Right renal cortex interstitium (tissue), 3 donors: Measurements from ENCODE around the gene SYCE3. TPM values are rescaled to one million over a fixed set of nuclear protein-coding genes. Genes with fewer than 3 reads are reported as not detected.
A peak's percentile ranks its signal among the peaks of the same experiment; 100 is the strongest.

ENCODE experiments used
- DNase-seq, 3 donors: peaks; one replicate each; pipeline ENCODE4 v3.0.0-alpha.2; 2013; ENCODE audit warnings: low read depth in 3 of 3, low spot score in 2 of 3
- polyA plus RNA-seq, 3 donors: library from polyadenylated mRNA; unstranded; fragments of 120-200 nt; gene quantifications; one replicate each; pipeline ENCODE4 v1.2.1, GENCODE V29; 2013; ENCODE audit not compliant: insufficient read length in 3 of 3

Gene SYCE3
- polyA plus RNA-seq, 3 donors: 0.28 to 0.61 TPM; not detected in 1

DNA sequence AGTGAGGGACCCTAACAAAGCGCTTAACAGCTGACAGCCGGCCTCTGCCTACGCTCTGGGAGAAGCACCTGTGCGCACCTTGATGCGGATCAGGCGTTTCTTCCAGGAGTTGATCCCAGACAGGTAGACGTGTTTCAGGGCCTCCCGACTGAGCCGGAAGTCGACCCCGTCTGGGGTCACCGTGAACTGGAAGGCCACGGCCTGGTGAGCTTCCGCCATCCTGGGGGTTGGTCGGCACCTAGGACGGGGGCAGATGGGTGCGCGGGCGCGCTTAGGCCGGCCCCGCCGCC, 14.9 kb upstream of the SYCE3 start:
- no peak for DNase-seq

DNA sequence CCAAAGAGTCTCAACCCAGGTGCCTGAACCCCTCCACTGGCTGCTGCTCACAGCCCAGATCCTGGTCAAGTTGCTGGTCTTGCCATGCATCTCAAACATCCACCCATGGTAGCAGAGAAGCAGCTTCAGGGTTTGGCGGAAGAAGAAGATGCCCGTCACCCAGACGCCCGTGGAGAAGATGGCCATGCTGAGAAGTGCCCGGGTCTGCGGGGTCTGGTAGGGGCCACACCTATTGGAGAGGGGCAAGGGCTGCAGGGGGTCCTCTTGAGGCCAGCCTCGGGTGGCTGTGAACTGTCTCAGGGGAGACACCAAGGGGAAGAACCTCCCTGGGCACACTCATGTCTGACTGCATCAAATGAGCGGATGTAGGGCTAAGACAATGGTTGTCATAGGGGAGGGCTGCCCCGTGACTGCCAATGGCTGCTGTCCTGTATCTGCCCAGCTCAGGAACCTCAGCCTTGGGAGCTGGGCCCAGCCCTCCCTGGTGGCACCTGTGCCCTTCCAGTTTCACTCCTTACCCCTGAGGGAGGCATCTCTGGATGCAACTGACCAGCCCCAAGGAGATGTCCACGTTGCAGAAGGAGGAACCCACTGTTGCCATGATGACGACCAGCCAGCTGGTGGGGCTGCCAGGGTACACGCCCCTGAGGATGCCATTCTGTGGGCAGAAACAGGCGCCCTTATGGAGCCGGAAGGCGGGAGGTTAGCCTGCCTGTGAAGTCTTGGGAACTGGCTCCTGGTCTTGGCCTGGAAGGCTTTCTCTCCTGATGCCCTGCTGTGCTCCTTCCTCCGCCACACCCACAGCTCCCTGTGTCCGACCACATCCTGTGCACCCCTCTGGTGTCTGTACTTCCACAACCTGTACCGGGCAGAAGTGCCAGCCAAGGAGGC, 14.3 kb upstream of the SYCE3 start:
- DNase-seq: no peak

DNA sequence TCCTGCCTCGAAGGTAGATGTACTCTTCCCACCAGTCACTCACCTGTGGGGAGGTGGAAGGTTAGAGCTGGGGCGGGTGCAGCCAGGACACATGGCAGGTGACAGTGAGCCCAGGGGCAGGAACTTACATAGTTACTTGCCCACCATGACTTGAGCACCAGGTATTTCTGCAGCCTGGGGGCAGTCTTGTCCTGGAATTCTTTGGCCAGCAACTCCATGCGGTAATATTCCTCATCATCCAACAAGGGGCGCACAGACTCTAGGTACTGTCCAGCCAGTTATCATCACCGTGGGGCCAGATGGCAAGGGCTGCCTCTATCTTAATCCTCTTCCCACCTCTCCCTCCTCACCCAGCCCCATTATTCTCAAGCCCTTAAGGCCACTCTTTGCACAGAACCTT, 13.4 kb upstream of the SYCE3 start:
- peak in 1 of 3 donors; percentile 27 for DNase-seq

- no peak for DNase-seq
Measured at GRCh38 chr22:50575426-50575941, 12.8 kb upstream of the SYCE3 start.

DNA sequence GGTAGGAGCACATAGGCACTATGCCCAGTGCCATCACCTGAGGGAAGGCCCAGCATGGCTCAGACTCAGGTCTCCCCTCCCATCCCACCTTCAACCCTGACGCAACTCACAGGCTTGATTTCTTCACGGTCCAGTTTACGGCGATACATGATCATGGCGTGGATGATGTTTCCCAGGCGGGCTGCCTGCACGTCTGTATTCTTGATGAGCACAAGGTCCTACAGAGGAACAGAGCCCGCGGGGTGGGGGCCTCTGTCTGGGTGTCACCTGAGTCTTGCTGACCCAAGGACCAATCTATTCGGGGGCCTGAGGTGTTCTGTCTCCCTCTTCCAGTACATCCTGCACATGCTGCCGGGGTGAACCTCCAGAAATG, 11.7 kb upstream of the SYCE3 start:
- no peak for DNase-seq

DNA sequence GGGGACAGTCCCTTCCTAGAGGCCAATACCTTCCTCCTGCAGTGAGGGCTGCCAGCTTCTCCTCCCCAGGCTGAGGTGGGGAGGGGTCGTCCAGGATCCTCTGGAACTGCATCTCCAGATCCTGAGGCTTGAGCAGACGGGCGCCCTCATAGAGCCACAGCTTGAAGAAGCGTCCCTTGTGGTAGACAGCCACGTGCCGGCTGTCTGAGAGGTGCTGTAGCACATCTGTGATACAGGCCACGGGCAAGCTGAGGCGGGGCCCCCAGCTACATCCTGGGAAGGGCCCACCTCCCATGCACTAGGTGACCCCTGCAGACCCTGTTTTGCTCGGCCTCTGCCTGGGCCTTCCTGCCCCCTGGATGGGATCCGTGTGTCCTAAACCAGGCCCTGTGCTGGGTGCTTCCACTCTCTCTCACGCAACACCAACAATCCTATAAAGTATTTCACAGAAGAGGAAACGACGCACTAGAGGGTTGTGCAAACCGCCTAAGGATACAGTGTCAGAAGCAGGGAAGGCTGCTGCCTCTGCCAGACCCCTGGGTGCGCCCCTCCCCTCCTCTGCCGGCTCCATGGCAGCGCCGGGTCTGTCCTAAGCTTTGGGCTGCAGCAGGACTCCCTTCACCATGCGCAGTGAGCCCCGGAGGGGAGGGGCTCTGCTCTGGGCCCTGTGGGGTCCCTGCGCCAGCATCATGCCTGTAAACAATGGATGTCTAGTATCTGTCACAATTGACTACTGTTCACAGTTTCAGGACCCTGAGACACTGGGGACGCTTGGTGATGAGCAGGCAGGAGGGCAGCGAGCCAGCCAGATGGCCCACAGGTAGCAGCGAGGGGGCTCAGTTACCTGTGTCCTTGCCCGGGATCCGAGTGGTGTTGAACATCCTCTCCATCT, 11.0 kb upstream of the SYCE3 start:
- no peak for DNase-seq

GRCh38 chr22:50572965-50573364, 10.2 kb upstream of the SYCE3 start:
- DNase-seq: no peak

DNA sequence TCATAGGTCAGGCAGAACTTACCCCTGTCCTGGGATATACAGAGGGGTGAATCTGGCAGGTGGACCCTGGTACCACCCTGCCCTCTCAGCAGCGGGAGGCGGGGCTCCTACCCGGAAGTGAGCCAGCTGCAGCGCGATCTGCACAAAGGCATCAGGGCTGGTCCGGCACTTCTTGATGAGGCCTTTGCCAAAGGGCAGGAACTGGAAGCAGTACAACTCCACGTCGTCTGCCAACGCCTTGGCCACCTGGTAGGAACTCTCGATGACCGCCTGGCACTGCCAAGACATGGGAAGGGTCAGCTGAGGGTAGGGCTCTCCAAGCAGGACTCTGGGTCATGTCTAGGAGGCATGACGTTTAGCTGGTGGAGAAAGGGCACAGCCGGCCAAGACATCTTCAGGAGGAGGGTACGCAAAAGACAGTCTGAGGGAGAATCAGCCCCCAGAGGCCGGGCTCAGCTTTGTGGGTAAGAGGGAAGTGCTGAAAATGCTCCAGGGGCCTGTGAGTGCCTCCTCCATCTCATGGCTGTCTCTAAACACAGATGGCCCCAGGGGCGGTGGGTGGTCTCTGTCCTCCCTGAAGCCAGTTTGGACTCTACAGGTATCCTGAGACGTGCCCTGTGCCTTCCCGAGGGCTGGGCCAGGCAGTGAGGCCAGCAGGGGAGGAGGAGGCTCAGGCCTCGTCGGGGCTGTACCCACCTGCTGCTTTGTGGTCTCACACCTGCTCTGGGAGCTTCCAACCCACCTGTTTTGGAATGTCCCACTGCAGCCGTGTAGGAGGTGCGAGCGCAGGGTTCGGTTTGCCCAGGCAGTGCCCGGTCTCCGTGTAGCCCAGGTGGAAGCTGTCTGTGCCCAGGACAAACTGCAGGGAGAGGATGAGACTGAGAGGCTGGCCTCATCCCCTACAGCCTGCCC, 8.8 kb upstream of the SYCE3 start:
- DNase-seq: no peak

- DNase-seq: no peak
Measured at GRCh38 chr22:50570861-50571260, 8.1 kb upstream of the SYCE3 start.

- DNase-seq: no peak
Measured at GRCh38 chr22:50569896-50570535, 7.3 kb upstream of the SYCE3 start.

GRCh38 chr22:50569041-50569459, 6.3 kb upstream of the SYCE3 start:
- DNase-seq: no peak

DNA sequence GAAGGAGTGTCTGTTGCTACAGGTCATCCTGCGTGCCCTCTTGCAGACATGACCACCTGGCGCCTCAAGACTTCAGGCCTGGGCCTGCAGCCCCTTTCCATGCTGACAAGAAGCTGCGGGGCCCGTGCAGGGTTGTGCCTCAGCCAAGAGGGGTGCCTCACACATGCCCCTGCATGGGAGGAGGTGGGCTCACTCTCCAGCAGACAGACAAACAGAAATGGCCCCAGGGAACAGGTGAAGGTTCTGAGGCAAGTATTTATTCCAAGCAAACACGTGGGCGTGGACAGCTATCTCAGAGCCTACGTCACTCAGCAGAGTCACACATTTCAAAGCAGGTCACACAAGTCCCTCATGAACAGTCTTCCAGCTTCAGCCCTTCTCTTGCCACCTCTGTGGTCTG, 5.9 kb upstream of the SYCE3 start:
- no peak for DNase-seq

- no peak for DNase-seq
Measured at GRCh38 chr22:50567721-50568252, 5.1 kb upstream of the SYCE3 start.

DNA sequence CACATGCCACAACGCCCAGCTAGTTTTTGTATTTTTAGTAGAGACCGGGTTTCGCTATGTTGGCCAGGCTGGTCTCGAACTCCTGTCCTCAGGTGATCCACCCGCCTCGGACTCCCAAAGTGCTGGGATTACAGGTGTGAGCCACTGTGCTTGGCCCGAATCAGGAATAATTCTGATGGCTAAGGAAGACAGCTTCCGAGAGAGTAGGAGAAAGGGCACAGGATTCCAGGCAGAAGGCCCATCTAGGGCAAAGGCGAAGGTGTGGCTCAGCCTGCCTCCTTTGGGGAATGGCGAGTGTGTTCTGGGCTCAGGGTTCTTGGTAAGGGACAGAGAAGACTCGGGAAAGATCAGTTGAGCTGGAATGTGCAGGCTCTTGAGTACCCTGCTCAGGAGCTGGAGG, 1.6 kb upstream of the SYCE3 start:
- DNase-seq: no peak

DNA sequence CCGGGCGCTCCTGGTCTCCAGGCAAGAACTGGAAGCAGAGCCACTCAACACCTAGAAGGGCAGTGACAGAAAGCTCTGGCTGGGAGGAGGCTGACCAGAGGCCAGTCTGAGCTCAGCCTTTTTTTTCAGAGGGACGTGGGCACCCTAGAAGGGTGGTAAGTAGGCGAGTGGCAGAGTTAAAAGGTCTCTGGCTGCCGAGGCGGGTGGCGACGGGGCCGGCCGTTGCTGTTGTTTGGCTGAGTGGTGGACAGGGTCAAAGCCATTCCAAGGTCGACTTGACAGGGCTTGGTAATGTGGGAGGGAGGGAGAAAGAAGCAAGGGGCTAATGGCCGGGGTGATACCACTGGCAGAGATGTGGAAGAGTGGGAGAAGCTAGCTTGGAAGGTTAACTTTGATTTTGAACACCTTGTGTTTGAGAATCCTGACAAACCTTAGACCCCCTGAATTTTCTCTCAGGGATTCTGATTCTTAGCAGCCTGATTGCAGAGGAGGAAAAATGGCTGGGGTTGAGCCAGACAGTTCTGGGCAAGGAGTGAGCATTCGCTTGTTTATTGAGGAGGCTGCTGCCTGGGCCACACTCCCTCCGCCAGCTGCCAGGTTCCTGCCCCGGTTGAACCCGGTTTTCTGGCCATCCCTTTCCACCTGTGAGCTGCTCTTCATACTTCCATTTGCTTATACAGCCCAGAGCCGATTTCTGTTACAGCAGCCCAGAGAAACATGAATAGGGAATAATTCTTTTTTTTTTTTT, 868 bp upstream of the SYCE3 start:
- DNase-seq: no peak

DNA sequence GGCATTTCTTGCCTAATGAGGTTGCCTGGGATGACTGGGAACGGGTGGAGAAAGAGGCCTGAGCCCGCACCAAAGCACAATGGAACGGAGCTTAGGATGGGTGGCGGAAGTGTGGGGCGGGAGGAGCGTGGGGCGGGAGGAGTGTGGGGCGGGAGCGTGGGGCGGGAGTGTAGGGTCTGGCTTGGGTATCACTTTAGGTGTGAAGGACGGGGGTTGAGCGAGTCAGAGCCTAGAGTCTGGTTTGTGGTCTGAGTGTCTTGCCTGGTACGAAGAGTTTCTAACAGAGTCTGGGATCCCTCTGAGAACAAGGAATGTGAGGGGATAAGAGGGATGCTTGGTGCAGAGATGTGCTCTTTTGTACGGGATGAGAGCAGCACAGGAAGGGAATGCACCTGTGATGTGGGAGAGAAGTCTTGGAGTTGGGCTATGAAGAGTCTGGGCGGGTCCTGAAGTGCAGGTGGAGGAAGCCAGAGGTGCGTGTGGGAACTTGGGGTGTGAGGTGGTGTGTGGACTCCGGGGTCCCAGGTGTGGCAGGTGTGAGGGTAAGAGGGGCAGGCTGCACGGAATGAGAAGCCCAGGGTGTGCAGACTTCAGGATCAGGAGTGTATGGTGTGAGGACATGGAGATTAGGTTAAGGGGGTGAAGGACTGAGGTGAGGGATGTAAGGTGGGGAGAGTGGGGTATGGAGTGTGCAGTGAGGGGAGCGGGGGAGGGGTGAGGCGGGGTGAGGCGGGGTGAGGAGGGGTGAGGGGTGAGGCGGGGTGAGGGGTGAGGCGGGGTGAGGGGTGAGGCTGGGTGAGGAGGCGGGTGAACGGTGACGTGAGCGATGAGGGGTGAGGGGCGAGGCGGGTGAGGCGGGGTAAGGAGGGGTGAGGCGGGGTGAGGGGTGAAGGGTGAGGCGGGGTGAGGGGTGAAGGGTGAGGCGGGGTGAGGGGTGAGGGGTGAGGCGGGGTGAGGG, 1.0 kb downstream of the SYCE3 start:
- DNase-seq: no peak

DNA sequence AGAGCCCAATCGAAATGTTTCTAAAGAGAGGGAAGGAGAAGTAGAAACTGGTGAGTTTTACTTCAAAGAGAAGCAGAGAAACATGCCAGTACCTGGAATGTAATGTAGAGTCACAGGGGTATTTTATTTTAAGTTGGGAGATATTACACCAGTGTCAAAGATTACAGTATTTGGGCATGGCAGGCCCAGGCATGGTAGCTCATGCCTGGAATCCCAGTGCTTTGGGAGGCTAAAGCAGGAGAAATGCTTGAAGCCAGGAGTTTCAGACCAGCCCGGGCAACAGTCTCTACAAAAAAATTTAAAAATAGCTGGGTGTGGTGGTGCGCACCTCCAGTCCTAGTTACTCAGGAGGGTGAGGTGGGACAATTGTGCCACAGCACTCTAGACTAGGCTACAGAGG, 2.7 kb downstream of the SYCE3 start:
- DNase-seq: no peak

- no peak for DNase-seq
Measured at GRCh38 chr22:50556703-50557102, 6.0 kb downstream of the SYCE3 start.
